Measurements from ENCODE around the gene CYB5D1.
A peak's percentile ranks its signal among the peaks of the same experiment; 100 is the strongest.

CYB5D1 gene

DNA sequence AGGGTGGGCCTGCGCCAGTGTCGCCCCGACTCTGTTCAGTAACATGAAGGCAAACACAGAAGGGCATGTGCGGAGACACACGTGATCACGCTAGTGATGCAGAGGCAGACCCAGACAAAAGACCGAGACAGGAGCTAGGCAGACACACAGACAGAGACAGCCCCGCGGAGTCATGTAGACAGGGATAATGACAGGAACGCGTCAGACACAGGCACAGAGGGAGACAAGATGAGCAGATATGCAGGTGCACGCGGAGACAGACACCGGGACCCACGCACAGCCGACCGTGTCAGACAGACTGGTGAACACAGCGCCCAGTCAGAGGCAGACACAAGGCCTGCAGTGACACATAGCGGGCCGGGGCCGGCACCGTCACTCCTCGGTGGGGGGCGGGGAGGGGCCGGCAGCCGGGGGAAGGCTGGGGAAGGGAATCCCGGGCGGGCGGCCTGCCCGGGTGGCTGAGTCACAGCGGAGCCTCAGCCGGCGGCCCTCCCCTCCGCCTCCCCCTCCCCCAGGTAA, 16.3 kb upstream of the CYB5D1 start:
- peak overlapping the region; percentile 88 for H3K4me3 ChIP-seq (ENCODE audit: low read depth, low read length)
- peak; percentile 23; the same call in 1 of the 2 replicates for TF ChIP-seq CTCF (IDR thresholded peaks at IDR 0.05; ENCODE audit: control insufficient read depth, extremely low read depth, insufficient read depth)
- no peak for DNase-seq (ENCODE audit: low read depth)

- no peak for TF ChIP-seq CTCF (IDR thresholded peaks at IDR 0.05; ENCODE audit: control insufficient read depth, extremely low read depth, insufficient read depth)
- DNase-seq (ENCODE audit: low read depth): no peak
Observed at GRCh38 chr17:7841915-7842379, 15.9 kb upstream of the CYB5D1 start.

GRCh38 chr17:7842380-7843256, 15.2 kb upstream of the CYB5D1 start:
- no peak for TF ChIP-seq CTCF (IDR thresholded peaks at IDR 0.05; ENCODE audit: control insufficient read depth, extremely low read depth, insufficient read depth)
- H3K4me3 ChIP-seq (ENCODE audit: low read depth, low read length): peak overlapping the region; percentile 88
- no peak for DNase-seq (ENCODE audit: low read depth)

More at GRCh38 chr17:7841915-7842379, 15.9 kb upstream of the CYB5D1 start:
- H3K4me3 ChIP-seq (ENCODE audit: low read depth, low read length): peak overlapping the region; percentile 88

DNA sequence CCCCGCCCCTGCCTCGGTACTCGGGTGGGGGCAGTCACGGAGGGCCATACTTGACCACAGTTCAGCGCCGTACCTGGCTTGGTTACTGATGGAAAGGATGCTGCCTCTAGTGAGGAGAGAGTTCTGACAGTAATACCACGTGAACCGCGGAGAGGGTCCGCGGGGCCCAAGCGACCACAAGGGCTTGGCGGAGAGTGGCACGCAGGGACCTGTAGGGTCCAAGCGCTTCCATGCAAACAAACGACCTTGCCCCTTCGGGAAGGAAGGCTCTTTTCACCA, 14.6 kb upstream of the CYB5D1 start:
- peak overlapping the region; percentile 88 for H3K4me3 ChIP-seq (ENCODE audit: low read depth, low read length)
- DNase-seq (ENCODE audit: low read depth): no peak
- TF ChIP-seq CTCF (IDR thresholded peaks at IDR 0.05; ENCODE audit: control insufficient read depth, extremely low read depth, insufficient read depth): no peak

DNA sequence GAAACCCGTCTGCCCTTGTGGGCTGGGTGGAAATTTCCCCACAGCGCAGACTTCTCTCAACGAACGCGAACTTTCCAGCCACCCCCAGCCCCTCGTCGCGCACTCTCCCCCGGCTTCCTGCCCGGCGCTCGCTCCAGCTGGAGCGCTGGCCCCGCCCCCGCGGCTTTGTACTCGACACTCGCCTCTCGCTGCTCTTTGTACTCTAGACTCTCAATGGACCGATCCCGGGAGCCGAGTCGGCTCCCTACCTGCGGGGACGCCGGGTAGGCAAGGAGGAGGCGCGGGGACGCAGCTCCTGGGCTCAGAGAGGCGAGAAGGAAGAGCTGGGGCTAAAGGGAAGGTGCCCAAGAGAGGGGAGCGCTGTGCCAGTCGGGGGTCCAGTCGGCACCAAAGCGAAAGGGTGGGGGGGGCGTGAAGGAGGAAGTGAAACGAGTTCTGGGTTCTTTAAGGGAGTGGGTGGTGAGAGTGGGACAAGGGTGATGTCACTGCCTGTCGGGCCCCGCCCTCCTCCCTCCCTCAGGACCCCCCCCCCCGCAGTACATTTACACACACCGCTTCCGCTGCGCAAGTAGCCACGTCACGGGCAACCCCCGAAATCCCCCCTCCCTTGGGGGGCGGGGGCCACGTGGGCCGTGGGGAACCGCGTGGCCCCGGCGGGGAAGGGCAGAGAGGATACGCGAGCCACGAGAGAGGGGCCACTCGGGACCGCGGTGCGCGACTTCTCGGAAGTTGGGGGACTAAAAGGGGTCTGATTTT, 14.1 kb upstream of the CYB5D1 start:
- no peak for TF ChIP-seq CTCF (IDR thresholded peaks at IDR 0.05; ENCODE audit: control insufficient read depth, extremely low read depth, insufficient read depth)
- no peak for DNase-seq (ENCODE audit: low read depth)
- H3K4me3 ChIP-seq (ENCODE audit: low read depth, low read length): peak overlapping the region; percentile 88

DNA sequence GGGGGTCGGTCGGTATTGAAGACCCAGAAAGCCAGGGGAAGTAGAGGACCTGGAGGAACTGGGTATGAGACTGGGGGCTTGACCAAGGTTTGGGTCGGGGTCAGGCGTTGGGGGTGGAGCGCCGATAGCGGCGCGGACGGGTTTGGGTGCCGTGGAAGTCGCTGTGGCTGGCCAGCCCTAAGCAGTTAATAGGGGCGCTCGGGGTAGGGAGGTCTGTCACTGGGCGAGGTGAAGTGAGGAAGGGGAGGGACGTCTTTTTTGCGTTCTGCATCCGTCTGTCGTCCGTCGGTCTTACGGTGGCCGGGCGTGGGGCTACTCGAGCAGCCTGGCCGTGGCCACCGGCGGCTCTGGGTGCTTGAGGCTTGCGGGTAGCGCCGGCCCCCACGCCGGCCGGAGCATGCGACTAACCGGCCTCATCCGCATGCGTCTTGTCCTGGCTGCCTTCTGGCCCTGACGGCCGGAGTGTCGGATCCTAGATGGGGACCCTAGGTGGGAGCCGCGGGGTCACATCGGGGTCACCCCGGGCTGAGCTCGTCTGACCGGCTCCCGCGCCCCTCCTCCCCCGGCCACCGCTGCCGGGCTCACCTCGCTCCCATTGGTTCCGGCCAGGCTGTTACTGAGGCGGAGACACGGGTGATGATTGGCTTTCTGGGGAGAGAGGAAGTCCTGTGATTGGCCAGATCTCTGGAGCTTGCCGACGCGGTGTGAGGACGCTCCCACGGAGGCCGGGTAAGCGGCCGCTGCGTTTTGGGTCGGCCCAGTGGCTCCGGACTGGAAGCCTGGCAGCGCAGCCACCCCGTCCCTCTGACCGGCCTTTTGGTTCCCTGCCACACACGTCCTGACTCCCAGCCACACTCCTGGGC, 13.3 kb upstream of the CYB5D1 start:
- peak overlapping the region; percentile 88 for H3K4me3 ChIP-seq (ENCODE audit: low read depth, low read length)
- TF ChIP-seq CTCF (IDR thresholded peaks at IDR 0.05; ENCODE audit: control insufficient read depth, extremely low read depth, insufficient read depth): no peak
- peak; percentile 95 for DNase-seq (ENCODE audit: low read depth)

Data from LNCaP clone FGC (cell line).